Keratinocyte (primary cell): ENCODE results near the gene NOL3.

Source experiments
- CTCF ChIP-seq, 3 experiments: IDR thresholded peaks in 1 of 3; conservative IDR thresholded peaks in 1 of 3; optimal IDR thresholded peaks in 1 of 3; 2 replicates in 2 of 3; 3 replicates in 1 of 3; pipeline versions ENCODE3 to v1.5.1; 2011; ENCODE audit warnings: low read length in 3 of 3, mild to moderate bottlenecking in 3 of 3, moderate library complexity in 2 of 3, control low read depth in 1 of 3, inconsistent platforms in 1 of 3; ENCODE audit not compliant: insufficient read depth in 2 of 3; ENCODE audit errors: extremely low read depth in 1 of 3
- EZH2 ChIP-seq: IDR thresholded peaks from one replicate; pipeline ENCODE4 v1.6.1; 2012; ENCODE audit warnings: inconsistent platforms, mild to moderate bottlenecking, low read length, moderate library complexity

DNA sequence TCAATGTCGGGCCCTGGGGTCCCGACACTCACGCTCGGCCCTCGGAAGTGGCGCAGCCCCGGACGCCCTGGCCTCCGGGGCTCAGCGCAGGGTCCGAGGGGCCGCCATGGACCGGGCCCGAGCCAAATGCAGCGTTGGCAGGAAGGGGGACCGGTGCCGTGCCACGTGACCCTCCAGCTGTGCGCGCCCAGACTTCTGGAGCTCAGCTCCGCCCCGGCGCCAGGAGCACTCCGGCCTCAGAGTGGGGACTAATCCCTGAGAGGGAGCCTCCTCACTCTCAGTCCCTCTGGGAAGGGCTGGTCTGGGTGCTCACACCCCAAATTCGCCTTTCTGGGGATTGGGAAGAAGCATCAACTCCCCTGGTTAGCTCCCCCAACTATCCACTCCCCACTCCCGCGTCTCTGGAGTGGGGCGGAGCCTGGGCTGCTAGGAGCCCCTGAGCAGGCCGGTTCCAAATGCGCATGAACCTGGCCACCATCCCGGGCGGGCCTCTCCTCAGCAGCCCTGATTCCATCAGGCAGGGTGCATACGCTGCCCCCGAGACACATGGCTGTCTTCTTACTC, 19.4 kb upstream of the NOL3 start, which contains the start of gene B3GNT9:
- TF ChIP-seq CTCF (optimal IDR thresholded peaks at IDR 0.05 in 1 of 3, IDR thresholded peaks at IDR 0.05 in 1 of 3, conservative IDR thresholded peaks at IDR 0.05 in 1 of 3; ENCODE audit: extremely low read depth in 1 of 3, insufficient read depth in 2 of 3, low read length in 3 of 3) (no peak), EZH2 (no peak)
